GM18907 (cell line): ENCODE data around the gene SLC9A9.

Source experiments
- ATAC-seq: cut with Tn5 transposase; IDR thresholded peaks from one replicate; pipeline ENCODE4 v1.9.1; 2021; ENCODE audit warnings: mild to moderate bottlenecking, moderate library complexity; ENCODE audit not compliant: unreplicated experiment

Gene SLC9A9

GRCh38 chr3:143604402-143605185 is 243.7 kb downstream of the SLC9A9 start:
- peak; percentile 93 for ATAC-seq

- no peak for ATAC-seq
Observed at GRCh38 chr3:143603774-143604173, 244.5 kb downstream of the SLC9A9 start.

DNA sequence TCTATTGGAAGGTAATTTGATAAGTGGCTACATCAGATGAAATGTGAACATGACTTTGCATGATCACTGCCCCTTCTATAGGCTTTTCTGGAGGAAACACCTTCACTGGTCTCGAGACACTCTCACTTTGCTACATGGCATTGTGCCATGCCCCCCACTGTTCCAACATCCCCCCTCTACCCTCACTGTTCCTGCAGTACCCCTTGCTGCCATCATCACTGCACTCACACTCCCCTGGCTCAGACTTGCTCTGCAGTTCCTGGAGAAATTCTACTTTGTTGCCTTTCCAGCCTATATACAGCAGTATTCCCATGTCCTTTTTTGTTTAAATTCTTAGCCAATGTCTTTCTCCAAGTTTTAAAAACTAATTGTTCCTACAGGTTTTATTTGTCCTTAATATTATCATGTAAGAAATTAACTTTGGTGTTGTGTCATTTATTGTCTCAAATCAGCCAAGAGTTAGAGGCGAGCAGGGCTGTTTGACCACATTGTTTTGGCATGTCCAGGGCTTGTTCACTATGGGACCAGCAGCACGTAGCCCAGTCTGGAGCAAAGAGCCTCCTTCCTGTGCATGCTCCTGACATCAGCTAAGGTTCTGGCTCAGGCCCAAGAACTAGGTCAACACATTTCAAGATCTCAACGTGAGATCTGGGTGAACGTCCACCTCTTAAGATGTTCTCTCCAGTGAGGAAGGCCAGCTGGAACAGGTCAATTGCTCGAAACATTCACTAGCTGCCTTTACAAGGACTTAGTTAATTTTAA is 246.4 kb downstream of the SLC9A9 start:
- ATAC-seq, result no peak

GRCh38 chr3:143600756-143601718 is 247.2 kb downstream of the SLC9A9 start:
- ATAC-seq, result no peak

DNA sequence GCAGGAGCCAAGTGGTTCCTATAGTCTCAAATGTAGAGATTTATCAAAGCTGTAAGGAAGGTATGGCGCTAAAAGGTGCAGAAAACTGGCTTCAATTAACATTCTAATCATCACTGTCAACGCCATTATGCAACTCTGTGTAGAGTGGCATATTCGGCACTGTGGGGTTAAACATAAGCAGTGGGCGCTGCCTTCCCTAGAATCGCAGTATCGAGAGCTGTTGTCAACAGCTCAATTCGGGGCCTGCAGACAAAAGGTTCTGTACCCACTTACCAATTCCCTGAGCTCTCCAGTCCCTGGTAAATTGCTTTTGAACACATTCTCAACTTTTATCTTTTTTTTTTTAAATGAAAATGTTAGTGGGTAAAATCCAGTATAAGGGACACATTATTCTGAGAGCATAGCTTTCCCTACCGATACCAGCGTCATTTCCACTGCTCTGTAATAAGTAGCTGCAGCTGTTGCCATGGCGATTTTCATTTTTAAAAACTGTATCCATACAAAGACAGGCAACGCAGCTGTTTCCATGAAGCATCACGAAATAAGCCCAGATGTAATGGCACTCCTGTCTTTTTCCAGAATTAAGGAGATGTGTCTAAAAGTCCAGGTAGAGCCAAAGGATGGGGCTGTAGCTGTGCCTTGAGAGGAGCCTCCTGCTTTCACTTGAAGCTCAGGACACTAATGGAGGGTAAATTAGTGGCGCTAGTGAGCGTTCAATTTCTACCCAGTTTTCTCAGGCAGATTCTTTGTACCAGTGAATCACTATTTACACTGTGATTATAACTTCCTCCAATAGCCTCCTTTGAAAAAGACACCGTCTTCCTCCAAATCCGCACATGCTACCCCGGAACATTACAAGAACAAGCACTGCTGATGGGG is 250.3 kb downstream of the SLC9A9 start:
- ATAC-seq, result no peak

GRCh38 chr3:143596957-143597642 is 251.2 kb downstream of the SLC9A9 start:
- ATAC-seq, result no peak

DNA sequence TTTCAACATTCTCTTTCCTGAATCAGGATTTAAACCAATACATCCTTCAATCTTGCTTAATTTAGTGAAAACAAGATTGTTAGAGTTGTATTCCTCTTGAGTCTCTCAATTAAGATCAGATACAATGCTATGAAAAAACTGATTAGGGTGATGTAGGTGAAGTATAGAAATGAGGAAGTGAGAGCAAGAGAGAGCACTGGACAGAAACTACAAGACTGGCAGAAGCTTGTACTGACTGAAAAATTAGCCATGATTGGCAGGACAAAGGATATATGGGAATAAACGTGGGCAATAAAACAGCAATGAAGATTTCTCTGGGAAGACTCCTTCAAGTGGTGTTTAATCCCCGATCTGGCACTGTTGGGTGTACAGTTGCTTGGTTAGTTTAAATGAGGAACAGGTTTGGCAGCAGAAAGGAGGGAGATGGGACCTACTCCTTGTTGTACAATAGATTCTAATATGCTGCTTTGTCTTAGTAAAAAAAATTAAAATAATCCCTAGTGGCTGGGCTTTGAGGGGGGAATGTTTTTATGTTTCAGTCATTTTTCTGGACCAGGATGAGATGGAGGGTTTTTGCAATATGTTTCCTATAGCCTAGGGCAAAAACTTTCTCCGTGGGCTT is 252.7 kb downstream of the SLC9A9 start:
- peak; percentile 98 for ATAC-seq

DNA sequence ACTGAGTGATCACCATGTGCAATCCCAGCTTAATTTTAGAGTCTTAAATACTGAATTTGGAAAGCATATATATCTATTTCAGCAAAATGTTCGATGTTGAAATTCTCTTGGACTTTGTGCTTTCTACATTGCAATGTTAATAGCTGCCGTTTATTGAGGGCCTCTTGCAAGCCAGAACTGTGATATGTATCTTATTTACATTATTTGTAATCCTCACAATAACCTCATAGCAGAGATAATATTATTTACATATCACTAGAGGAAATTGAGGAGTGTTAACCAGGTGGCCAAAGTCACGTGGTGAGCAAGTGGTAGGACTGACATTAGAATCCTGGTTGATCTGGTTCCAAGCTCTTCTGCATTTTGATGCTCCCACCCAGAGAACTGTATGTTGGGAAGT is 254.1 kb downstream of the SLC9A9 start:
- ATAC-seq, result no peak

DNA sequence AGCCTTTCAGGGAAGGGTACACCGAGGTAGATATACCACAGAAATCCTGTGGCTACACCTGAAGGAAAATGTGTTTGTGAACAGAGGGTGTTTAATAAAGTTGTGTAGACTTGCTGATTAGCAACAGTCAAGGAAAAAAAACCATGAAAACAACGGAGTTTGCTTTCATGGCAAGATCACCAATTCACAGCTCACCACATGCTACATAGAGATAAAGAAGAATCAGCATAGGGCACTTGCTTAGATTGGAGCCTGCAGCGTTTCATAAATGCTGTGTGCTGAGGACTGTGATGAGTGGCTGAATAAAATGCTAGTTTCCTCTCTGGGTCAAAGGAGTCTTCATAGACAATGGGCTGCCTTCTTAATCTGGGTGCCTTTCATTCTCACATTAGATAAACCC is 257.6 kb downstream of the SLC9A9 start:
- ATAC-seq, result no peak

- no peak for ATAC-seq
Observed at GRCh38 chr3:143586576-143586975, 261.7 kb downstream of the SLC9A9 start.

- ATAC-seq, result peak; percentile 39
Observed at GRCh38 chr3:143585720-143586456, 262.4 kb downstream of the SLC9A9 start.

DNA sequence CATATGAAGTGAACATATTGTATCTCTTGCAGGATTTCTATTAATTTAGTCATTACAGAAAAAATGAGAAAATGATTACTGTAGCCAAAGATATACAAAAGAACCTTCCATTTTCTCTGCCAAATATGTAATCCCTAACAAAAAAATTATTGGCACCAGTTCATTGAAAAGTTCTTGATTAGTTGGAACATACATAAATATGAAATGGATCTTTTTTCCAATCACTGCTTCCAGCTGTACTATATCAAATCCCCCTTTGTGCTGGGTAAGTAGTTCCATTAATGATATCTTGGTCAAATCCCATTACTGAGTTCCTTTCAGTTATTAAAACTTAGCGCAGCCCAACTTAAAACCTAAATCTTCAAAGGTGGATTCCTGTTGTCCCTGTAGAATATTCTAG is 263.8 kb downstream of the SLC9A9 start:
- no peak for ATAC-seq

DNA sequence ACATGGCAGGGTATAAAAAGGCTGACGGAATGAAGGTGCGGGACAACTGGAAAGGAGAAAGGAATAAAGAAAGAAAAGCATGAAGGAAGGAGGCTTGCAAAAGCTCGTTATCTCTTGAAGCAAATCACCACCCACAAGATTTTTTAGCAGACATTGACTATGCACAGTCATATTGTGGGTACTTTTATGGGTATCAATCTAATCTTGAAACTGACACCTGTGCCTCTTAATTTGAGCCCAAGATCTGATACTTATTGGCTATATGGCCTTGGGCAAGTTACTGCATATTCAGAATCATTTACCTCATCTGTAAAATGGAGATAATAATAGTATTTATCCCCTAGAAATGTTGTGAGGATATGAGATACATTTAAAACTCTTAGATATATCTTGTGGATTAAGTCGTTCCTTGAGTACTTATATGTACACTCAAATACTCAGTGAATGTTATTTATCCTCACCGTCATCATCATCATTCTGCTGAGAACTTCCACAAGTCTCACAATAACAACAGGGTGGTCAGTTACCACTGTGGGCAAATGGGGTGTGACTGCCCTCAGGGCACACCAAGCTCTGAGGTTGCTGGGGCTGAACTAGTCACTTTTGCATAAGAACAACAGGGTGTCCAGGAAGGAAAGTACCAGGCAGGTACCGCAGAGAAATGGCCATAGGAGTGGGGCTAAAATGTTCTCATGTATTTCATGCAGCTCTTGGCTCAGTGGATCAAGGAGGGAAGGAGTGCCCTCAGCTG is 266.1 kb downstream of the SLC9A9 start:
- ATAC-seq, result no peak

DNA sequence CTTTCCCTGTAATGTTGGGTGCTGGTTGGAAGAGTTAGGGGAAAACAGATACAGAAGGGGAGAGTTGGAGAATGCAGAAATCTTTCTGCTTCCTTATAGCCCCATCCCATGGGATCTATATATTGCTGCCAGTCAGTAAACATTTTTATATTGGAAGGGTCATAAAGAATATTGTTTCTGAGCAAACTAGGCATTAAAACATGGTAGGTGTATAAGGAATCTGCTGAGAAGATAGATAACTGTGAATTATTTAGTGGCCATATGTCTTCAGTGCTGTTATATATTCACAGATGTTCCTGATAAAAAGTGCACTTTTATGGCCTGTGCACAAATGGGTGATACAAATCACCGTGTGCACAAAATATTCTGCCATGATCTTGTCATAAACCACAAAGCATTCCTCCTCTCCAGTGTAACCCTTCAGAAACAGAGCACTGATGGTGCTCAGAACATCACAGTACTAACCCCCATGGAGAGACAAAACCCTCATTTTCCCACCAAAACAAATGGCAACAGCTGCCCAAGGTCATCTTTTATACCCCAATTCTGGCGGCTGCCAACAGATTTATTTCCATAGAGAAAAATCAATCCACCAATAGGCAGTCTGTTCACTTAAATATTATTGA is 269.3 kb downstream of the SLC9A9 start:
- no peak for ATAC-seq

GRCh38 chr3:143576568-143577270 is 271.5 kb downstream of the SLC9A9 start:
- ATAC-seq, result no peak

DNA sequence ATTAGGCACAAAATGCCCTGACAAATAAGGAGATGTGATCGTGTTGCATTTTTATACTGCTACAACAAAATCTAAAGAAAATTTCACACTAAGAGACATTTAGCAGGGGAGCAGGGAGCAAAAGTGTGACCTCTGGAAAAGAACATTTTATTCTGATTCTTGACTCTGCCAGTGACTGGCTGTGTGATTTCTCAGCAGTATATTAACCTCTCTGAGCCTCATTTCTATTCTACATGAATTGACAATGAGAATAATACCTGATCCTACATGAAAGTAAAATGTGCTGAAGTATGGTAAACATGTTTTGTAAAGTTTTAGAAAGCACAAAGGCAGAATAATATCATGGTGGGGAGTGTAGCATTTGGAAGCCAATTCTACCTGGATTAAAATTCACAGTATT is 273.3 kb downstream of the SLC9A9 start:
- no peak for ATAC-seq
